Measurements from ENCODE around the gene NFATC2. TPM values are rescaled to one million over a fixed set of nuclear protein-coding genes. Genes with fewer than 3 reads are reported as not detected.

NFATC2 gene
- total RNA-seq, 1 experiment from 2014 or later: 5.0 TPM

- no peaks in the 10 kb centered on the region for H3K4me1 ChIP-seq (ENCODE audit: control insufficient read depth in 1 of 2, insufficient read depth in 2 of 2, low read length in 2 of 2)
- DNase-seq (ENCODE audit: low read depth, low spot score): no peak
- no peaks in the 10 kb centered on the region for H3K36me3 ChIP-seq (ENCODE audit: control insufficient read depth in 1 of 2, insufficient read depth in 2 of 2, low read length in 2 of 2)
- no peaks in the 10 kb centered on the region for H3K9me3 ChIP-seq (ENCODE audit: control insufficient read depth in 1 of 2, insufficient read depth in 1 of 2, low read depth in 1 of 2, low read length in 2 of 2)
- no peak overlapping the region for H3K4me2 ChIP-seq (ENCODE audit: low read length)
- intact Hi-C loops (cut with micrococcal nuclease): no loop called here
- ChIA-PET RAD21 (ENCODE audit: low non-redundant PET in 1 of 2, low total read pairs in 2 of 2, uncharacterized antibody in 2 of 2, unreplicated experiment in 2 of 2) (no interaction called here), POLR2A (no interaction called here), CTCF (interaction anchor here (0.9 kb wide), 1 partner anchor 139 kb away, joined by 3 read pairs; no protein-coding TSS in a partner anchor)
- no peaks in the 10 kb centered on the region for H3K79me2 ChIP-seq (ENCODE audit: insufficient read depth, low read length)
- H3K27me3 ChIP-seq (ENCODE audit: insufficient read depth, low read length): no peaks in the 10 kb centered on the region
- H2AFZ ChIP-seq (ENCODE audit: low read depth, low read length, poor library complexity, severe bottlenecking): no peak overlapping the region
- H3K9me2 ChIP-seq (ENCODE audit: insufficient read depth): no peaks in the 10 kb centered on the region
- H3K4me3 ChIP-seq (replicated peaks in 1 of 2; ENCODE audit: low read depth in 1 of 2, low read length in 2 of 2): no peak overlapping the region
- H3K9ac ChIP-seq (ENCODE audit: low read length): no peak overlapping the region
- H3K27ac ChIP-seq (ENCODE audit: low read depth, low read length): no peak overlapping the region
- H4K20me1 ChIP-seq (ENCODE audit: insufficient read depth): no peaks in the 10 kb centered on the region
- TF ChIP-seq FOSL1 (IDR thresholded peaks at IDR 0.05; ENCODE audit: low read depth) (no peak), CTCF (IDR thresholded peaks at IDR 0.05 in 2 of 3, conservative IDR thresholded peaks at IDR 0.05 in 1 of 3; ENCODE audit: borderline replicate concordance in 1 of 3, insufficient read depth in 1 of 3, low read depth in 2 of 3, low read length in 2 of 3) (no peak), SIN3A (IDR thresholded peaks at IDR 0.05; ENCODE audit: low read depth) (no peak), CEBPB (IDR thresholded peaks at IDR 0.05; ENCODE audit: low read depth) (no peak), REST (IDR thresholded peaks at IDR 0.05; ENCODE audit: low read depth) (no peak), ZBTB33 (IDR thresholded peaks at IDR 0.05; ENCODE audit: extremely low read depth, insufficient replicate concordance, low read length) (no peak), ZFX (IDR thresholded peaks at IDR 0.05) (no peak), ELF1 (IDR thresholded peaks at IDR 0.05; ENCODE audit: borderline replicate concordance, low read depth) (no peak)
- no TSS peak for BruUV-seq (replicated peaks)
- no peak for ATAC-seq
Observed at GRCh38 chr20:51399006-51399890, 143.3 kb downstream of the NFATC2 start.

All from HCT116 (cell line).